ENCODE data around the gene STAT4.

GRCh38 chr2:191105082-191105481 is 45.7 kb downstream of the STAT4 start:
- TF ChIP-seq EZH2phosphoT487 (conservative IDR thresholded peaks at IDR 0.05; ENCODE audit: low read length): no peak
- TF ChIP-seq, protein P1, sequence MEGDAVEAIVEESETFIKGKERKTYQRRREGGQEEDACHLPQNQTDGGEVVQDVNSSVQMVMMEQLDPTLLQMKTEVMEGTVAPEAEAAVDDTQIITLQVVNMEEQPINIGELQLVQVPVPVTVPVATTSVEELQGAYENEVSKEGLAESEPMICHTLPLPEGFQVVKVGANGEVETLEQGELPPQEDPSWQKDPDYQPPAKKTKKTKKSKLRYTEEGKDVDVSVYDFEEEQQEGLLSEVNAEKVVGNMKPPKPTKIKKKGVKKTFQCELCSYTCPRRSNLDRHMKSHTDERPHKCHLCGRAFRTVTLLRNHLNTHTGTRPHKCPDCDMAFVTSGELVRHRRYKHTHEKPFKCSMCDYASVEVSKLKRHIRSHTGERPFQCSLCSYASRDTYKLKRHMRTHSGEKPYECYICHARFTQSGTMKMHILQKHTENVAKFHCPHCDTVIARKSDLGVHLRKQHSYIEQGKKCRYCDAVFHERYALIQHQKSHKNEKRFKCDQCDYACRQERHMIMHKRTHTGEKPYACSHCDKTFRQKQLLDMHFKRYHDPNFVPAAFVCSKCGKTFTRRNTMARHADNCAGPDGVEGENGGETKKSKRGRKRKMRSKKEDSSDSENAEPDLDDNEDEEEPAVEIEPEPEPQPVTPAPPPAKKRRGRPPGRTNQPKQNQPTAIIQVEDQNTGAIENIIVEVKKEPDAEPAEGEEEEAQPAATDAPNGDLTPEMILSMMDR (IDR thresholded peaks at IDR 0.05; ENCODE audit: insufficient read depth, low read length, poor library complexity, severe bottlenecking): no peak
